ENCODE data around the gene CHKB.

CHKB gene

GRCh38 chr22:50595189-50595588, 12.5 kb upstream of the CHKB start:
- no peak for DNase-seq

GRCh38 chr22:50587407-50587806, 4.8 kb upstream of the CHKB start:
- no peak for DNase-seq

GRCh38 chr22:50586416-50586815, 3.8 kb upstream of the CHKB start:
- DNase-seq: no peak

GRCh38 chr22:50585781-50586180, 3.1 kb upstream of the CHKB start:
- no peak for DNase-seq

- no peak for DNase-seq
Measured at GRCh38 chr22:50585238-50585637, 2.6 kb upstream of the CHKB start.

GRCh38 chr22:50584106-50585096, 1.8 kb upstream of the CHKB start:
- DNase-seq: no peak

- no peak for DNase-seq
Measured at GRCh38 chr22:50583294-50583861, 729 bp upstream of the CHKB start.

GRCh38 chr22:50581950-50582492, 628 bp downstream of the CHKB start:
- peak; percentile 13 for DNase-seq

GRCh38 chr22:50581031-50581949, 1.4 kb downstream of the CHKB start:
- DNase-seq: peak; percentile 55

- no peak for DNase-seq
Measured at GRCh38 chr22:50579752-50580151, 2.9 kb downstream of the CHKB start.

GRCh38 chr22:50578776-50579310, 3.8 kb downstream of the CHKB start:
- DNase-seq: no peak

GRCh38 chr22:50577987-50578775, 4.5 kb downstream of the CHKB start, which contains the start of gene CPT1B:
TSS of gene CPT1B (minus strand) at chr22:50578427. CDS start at chr22:50577915, 512 bp downstream.
- no peak for DNase-seq

GRCh38 chr22:50577697-50577986, 5.0 kb downstream of the CHKB start:
- DNase-seq: no peak

GRCh38 chr22:50576806-50577696, 5.6 kb downstream of the CHKB start:
- DNase-seq: peak; percentile 30

GRCh38 chr22:50576070-50576469, 6.6 kb downstream of the CHKB start:
- peak; percentile 22 for DNase-seq

- no peak for DNase-seq
Measured at GRCh38 chr22:50575426-50575941, 7.2 kb downstream of the CHKB start.

- no peak for DNase-seq
Measured at GRCh38 chr22:50574383-50574755, 8.3 kb downstream of the CHKB start.

GRCh38 chr22:50573491-50574382, 8.9 kb downstream of the CHKB start:
- no peak for DNase-seq

- no peak for DNase-seq
Measured at GRCh38 chr22:50572965-50573364, 9.7 kb downstream of the CHKB start.
